ENCODE results near the gene KCNMB1.

The KCNMB1 gene

GRCh38 chr5:170353011-170353761 lies 36.0 kb downstream of the KCNMB1 start:
- no peak overlapping the region for H3K4me3 ChIP-seq (ENCODE audit: low read length)
- no peak for TF ChIP-seq ZNF274 (IDR thresholded peaks at IDR 0.05; ENCODE audit: low read depth, low read length)

- no peak overlapping the region for H3K4me3 ChIP-seq (ENCODE audit: low read length)
- no peak for TF ChIP-seq ZNF274 (IDR thresholded peaks at IDR 0.05; ENCODE audit: low read depth, low read length)
Measured at GRCh38 chr5:170348137-170348633, 41.0 kb downstream of the KCNMB1 start.

GRCh38 chr5:170347022-170347567 lies 42.1 kb downstream of the KCNMB1 start:
- H3K4me3 ChIP-seq (ENCODE audit: low read length) = no peak overlapping the region
- TF ChIP-seq ZNF274 (IDR thresholded peaks at IDR 0.05; ENCODE audit: low read depth, low read length) = no peak

- H3K4me3 ChIP-seq (ENCODE audit: low read length) = no peak overlapping the region
- no peak for TF ChIP-seq ZNF274 (IDR thresholded peaks at IDR 0.05; ENCODE audit: low read depth, low read length)
Measured at GRCh38 chr5:170345971-170346370, 43.2 kb downstream of the KCNMB1 start.

GRCh38 chr5:170343177-170343576 lies 46.0 kb downstream of the KCNMB1 start:
- no peak overlapping the region for H3K4me3 ChIP-seq (ENCODE audit: low read length)
- TF ChIP-seq ZNF274 (IDR thresholded peaks at IDR 0.05; ENCODE audit: low read depth, low read length) = no peak

- no peak for TF ChIP-seq ZNF274 (IDR thresholded peaks at IDR 0.05; ENCODE audit: low read depth, low read length)
- H3K4me3 ChIP-seq (ENCODE audit: low read length) = no peak overlapping the region
Measured at GRCh38 chr5:170342153-170342725, 46.9 kb downstream of the KCNMB1 start.

GRCh38 chr5:170341545-170341944 lies 47.6 kb downstream of the KCNMB1 start:
- TF ChIP-seq ZNF274 (IDR thresholded peaks at IDR 0.05; ENCODE audit: low read depth, low read length) = no peak
- H3K4me3 ChIP-seq (ENCODE audit: low read length) = no peak overlapping the region

GRCh38 chr5:170339780-170340167 lies 49.4 kb downstream of the KCNMB1 start:
- no peak for TF ChIP-seq ZNF274 (IDR thresholded peaks at IDR 0.05; ENCODE audit: low read depth, low read length)
- H3K4me3 ChIP-seq (ENCODE audit: low read length) = no peak overlapping the region

- H3K4me3 ChIP-seq (ENCODE audit: low read length) = no peak overlapping the region
- no peak for TF ChIP-seq ZNF274 (IDR thresholded peaks at IDR 0.05; ENCODE audit: low read depth, low read length)
Measured at GRCh38 chr5:170338933-170339779, 50.0 kb downstream of the KCNMB1 start.

- H3K4me3 ChIP-seq (ENCODE audit: low read length) = no peak overlapping the region
- TF ChIP-seq ZNF274 (IDR thresholded peaks at IDR 0.05; ENCODE audit: low read depth, low read length) = no peak
Measured at GRCh38 chr5:170338291-170338690, 50.9 kb downstream of the KCNMB1 start.

- H3K4me3 ChIP-seq (ENCODE audit: low read length) = no peak overlapping the region
- TF ChIP-seq ZNF274 (IDR thresholded peaks at IDR 0.05; ENCODE audit: low read depth, low read length) = no peak
Measured at GRCh38 chr5:170337045-170337733, 52.0 kb downstream of the KCNMB1 start.

- TF ChIP-seq ZNF274 (IDR thresholded peaks at IDR 0.05; ENCODE audit: low read depth, low read length) = no peak
- H3K4me3 ChIP-seq (ENCODE audit: low read length) = no peak overlapping the region
Measured at GRCh38 chr5:170336065-170336464, 53.1 kb downstream of the KCNMB1 start.

GRCh38 chr5:170334626-170335025 lies 54.5 kb downstream of the KCNMB1 start:
- no peak overlapping the region for H3K4me3 ChIP-seq (ENCODE audit: low read length)
- no peak for TF ChIP-seq ZNF274 (IDR thresholded peaks at IDR 0.05; ENCODE audit: low read depth, low read length)
